Vagina (tissue), 2 donors: ENCODE data around the gene NCKAP1.

Experiments
- CTCF ChIP-seq, 3 experiments: fragments of 450-650 bp in 2 of 3; fragments of 200-600 bp in 1 of 3; sonication (generic) in 1 of 3; IDR thresholded peaks; one replicate each; pipeline ENCODE4 v1.5.1; 2017 to 2019; ENCODE audit warnings: antibody characterized with exemption in 3 of 3, mild to moderate bottlenecking in 2 of 3, moderate library complexity in 2 of 3
- POLR2A ChIP-seq, 2 donors: fragments of 450-650 bp; IDR thresholded peaks; one replicate each; pipeline ENCODE4 v1.6.1; 2017; ENCODE audit warnings: antibody characterized with exemption in 2 of 2, mild to moderate bottlenecking in 2 of 2, moderate library complexity in 2 of 2
- POLR2AphosphoS5 ChIP-seq, 2 donors: sonication (generic); formaldehyde crosslinking; IDR thresholded peaks; one replicate each; pipeline ENCODE4 v1.9.0; 2017; ENCODE audit warnings: antibody characterized with exemption in 2 of 2, mild to moderate bottlenecking in 2 of 2, low read depth in 1 of 2; ENCODE audit not compliant: insufficient read depth in 1 of 2

- TF ChIP-seq POLR2AphosphoS5 (IDR thresholded peaks at IDR 0.05; ENCODE audit: insufficient read depth in 1 of 2, low read depth in 1 of 2) (no peak), CTCF (IDR thresholded peaks at IDR 0.05) (no peak), POLR2A (IDR thresholded peaks at IDR 0.05) (no peak)
Measured at GRCh38 chr2:183035298-183035953, 2.8 kb downstream of the NCKAP1 start.
